Subcutaneous preadipocyte (primary cell): ENCODE data around the gene SLC35F5. TPM values are rescaled to one million over a fixed set of nuclear protein-coding genes. Genes with fewer than 3 reads are reported as not detected.

ENCODE experiments used
- small RNA-seq: library from RNA; depleted of rRNA; stranded (forward); fragments of <200 nt; gene quantifications from one replicate; pipeline ENCODE3, GENCODE V24; 2012
- total RNA-seq: library from RNA; depleted of rRNA; stranded (reverse); fragments of >200 nt; gene quantifications from 2 replicates; pipeline ENCODE4 v1.2.3, GENCODE V29; 2012

Gene SLC35F5
- total RNA-seq = 122 and 152 TPM in 2 replicates

GRCh38 chr2:113756355-113757137, at the start of gene SLC35F5:
TSS of gene SLC35F5 (minus strand) at chr2:113756642. CDS start at chr2:113756409, 233 bp downstream.

Small RNA genes within 50 kb of the gene (small RNA-seq; reads per million reads assigned to genes)
- gene MIR4782 = not detected
- not detected for gene RNU6-744P

Other genes starting within 250 kb of the SLC35F5 start
- 13.9 and 14.3 TPM in 2 replicates for gene RABL2A, start 129.4 kb downstream of the SLC35F5 start, total RNA-seq
- 176 and 216 TPM in 2 replicates for gene ACTR3, start 133.4 kb upstream of the SLC35F5 start, total RNA-seq